GM12891 (cell line): ENCODE results near the gene TACO1.

Experiments used
- PAX5 ChIP-seq: IDR thresholded peaks from 2 replicates; pipeline ENCODE4 v1.6.1; 2011; ENCODE audit warnings: low read length, moderate library complexity, mild to moderate bottlenecking; ENCODE audit not compliant: insufficient read depth, severe bottlenecking
- POLR2A ChIP-seq: IDR thresholded peaks from 2 replicates; pipeline ENCODE4 v1.6.1; 2011; ENCODE audit warnings: low read depth, low read length, control low read depth
- POLR2AphosphoS5 ChIP-seq: IDR thresholded peaks from 2 replicates; pipeline ENCODE4 v1.6.1; 2011; ENCODE audit warnings: low read depth, low read length, control low read depth
- POU2F2 ChIP-seq: IDR thresholded peaks from 2 replicates; pipeline ENCODE4 v1.6.1; 2011; ENCODE audit warnings: low read depth, mild to moderate bottlenecking, control low read depth, low read length, moderate library complexity
- SPI1 ChIP-seq: IDR thresholded peaks from 2 replicates; pipeline ENCODE4 v1.6.1; 2011; ENCODE audit warnings: low read depth, low read length, control low read depth
- TAF1 ChIP-seq: IDR thresholded peaks from 2 replicates; pipeline ENCODE4 v1.6.1; 2011; ENCODE audit warnings: low read depth, low read length, control low read depth

DNA sequence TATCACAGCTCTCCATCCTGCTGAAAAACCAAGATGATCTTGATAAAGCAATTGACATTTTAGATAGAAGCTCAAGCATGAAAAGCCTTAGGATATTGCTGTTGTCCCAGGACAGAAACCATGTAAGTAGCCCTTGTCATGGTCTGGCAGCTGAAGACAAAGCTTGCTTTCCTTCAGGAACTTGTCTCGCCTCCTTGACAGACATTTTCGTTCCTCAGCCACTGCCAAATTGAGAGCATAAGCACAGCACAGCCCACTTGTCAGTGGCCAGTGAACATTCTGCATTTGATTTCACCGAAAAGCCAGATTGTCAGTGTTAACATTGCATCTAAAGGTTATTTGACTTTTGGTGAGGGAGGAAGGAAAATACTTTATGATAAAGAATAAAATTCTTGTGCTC lies 57.1 kb downstream of the TACO1 start:
- TF ChIP-seq POU2F2 (no peak), POLR2A (no peak), PAX5 (no peak), TAF1 (no peak), SPI1 (no peak), POLR2AphosphoS5 (no peak)
